HG03280 (cell line): ENCODE data around the gene GNG13.

Source experiments
- ATAC-seq: cut with Tn5 transposase; IDR thresholded peaks from one replicate; pipeline ENCODE4 v1.9.1; 2021; ENCODE audit warnings: mild to moderate bottlenecking, moderate library complexity; ENCODE audit not compliant: unreplicated experiment

GNG13 gene

DNA sequence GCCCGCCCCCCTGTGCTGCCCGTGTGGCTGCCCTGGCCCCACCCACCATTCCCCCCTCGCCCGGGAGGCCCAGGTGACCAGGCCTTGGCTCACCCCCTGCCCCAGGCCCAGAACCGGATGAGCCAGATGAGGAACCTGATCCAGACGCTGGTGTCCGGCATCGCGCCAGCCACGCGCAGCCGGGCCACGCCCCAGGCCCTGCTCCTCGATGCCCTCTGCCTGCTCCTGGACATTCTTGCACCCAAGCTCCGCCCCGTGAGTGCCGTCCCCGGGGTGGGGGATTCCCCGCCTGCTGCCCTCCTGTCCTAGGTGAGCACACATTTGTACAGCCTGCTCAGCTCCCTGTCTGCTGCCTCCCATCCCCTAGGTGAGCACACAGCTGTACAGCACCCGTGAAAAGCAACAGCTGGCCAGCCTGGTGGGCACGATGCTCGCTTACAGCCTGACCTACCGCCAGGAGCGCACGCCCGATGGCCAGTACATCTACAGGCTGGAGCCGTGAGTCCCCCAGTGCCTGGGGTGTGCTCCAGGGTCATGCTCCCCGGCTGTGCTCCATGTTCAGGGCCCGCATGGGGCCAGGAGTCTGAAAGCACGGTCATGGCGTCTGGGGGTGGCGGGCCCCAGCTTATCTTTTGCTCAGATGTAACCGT is 4.8 kb downstream of the GNG13 start:
- no peak for ATAC-seq

DNA sequence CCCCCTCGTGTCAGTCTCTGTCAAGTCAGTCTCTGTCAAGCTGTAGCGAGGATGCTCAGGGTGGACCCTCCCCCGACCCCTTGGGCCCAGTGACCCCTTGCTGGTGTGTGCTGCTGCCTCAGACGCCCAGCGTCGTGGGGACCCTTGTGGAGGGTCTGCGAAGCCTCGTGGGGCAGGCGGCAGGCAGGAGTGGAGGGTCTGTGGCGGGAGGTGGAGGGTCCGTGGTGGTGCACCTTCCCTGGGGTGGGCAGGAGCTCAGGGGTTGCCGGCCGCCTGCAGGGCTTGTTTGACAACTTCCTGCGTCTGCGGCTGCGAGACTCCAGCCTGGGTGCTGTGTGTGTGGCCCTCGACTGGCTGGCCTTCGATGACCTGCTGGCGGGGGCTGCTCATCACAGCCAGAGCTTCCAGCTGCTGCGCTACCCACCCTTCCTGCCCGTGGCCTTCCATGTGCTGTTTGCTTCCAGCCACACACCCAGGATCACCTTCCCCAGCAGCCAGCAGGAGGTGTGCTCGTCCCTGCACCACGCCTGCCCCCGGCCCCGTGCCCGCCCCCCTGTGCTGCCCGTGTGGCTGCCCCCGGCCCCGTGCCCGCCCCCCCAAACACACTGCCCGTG is 5.6 kb downstream of the GNG13 start:
- ATAC-seq: no peak

DNA sequence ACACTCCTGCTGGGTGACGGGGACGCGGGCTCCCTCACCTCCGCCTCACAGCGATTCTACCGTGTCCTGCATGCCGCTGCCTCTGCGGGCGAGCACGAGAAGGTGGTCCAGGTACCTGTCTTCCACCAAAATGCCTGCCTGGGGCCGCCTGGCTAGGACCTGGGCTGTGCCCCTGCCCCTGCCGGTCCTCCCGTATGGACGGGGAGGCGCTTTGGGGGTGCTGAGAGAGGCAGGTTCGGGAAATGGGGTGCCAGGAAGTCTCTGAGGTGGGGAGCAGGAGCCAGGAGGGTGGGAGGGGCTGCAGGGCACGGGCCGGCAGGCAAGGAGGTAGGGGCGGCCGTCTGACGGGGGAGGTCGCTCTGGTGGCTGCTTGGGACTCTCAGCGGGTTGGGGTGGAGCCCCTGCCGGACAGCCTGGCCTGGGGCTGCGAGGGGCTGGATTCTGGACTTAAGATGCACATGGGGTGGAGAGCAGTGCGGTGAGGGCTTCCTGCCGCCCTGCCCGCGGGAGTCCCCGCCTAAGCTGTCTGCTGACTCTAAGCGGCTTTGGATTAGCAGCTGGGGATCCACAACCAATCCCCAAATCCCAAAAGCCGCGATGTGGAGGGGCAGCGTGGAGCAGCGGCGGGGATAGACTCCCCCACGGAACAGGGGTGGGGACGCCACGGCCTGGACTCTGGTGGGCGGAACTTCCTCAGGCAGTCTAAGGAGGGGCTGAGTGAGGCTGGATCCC is 6.3 kb downstream of the GNG13 start:
- ATAC-seq: no peak

DNA sequence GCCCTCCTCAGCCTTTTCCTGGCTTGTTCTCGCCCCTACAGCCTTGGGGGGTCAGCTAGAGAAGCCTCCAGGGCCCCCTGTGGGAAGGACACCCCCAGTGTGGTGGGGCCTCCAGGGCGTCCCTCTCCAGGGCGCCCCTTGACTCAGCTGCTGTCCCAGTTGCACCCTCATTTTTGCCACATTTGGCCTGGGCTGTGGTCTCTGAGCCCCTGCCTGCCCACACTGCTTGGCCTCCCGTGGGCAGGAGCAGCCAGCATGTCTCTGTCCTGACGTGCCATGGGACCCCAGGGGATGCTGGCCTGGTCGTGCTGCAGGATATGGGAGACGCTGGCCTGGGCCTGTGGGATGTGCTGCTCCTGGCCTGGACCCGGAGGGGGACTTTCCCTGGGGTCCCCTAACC is 7.1 kb downstream of the GNG13 start:
- no peak for ATAC-seq

DNA sequence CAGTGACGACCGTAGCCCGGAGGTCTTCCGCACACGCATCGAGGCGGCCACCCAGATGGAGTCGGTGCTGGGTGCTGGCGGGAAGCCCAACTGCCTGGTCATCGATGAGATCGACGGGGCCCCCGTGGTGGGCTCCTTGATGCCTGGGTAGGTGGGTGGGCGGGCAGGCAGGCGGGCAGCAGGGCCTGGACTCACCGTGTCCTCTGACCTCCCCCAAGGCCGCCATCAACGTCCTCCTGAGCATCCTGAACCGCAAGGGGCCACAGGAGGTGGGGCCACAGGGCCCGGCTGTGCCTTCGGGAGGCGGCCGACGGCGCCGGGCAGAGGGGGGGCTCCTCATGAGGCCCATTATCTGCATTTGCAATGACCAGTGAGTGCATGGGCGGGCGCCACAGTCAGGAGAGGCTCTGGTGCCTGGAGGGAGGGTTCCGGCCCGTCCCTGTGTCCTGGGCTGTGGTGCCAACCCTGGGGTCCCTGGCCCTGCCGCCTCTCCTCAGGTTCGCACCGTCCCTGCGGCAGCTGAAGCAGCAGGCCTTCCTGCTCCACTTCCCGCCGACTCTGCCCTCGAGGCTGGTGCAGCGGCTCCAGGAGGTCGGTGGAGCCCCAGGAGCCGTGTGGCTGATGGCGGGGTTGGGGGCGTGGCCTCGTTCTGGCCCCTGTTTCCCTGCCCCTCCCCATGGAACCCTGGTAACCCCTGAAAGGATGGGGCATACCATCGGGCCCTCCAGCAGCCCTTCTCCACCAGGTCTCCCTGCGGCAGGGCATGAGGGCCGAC is 8.1 kb downstream of the GNG13 start:
- no peak for ATAC-seq

DNA sequence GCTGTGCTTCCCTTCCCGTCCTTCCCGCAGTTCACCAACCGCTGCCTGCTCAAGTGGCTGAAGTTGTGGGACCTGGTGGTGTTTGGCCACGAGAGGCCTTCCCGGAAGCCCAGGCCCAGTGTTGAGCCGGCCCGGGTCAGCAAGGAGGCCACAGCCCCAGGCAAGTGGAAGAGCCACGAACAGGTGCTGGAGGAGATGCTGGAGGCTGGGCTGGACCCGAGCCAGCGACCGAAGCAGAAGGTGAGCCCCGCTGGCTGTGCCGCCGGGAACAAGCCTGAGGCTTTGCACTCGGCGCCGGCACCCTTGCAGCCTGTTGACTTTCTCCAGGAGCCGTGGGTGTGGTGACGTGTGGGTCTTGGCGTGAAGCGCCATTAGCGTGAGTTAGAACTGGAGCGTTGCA is 9.4 kb downstream of the GNG13 start:
- no peak for ATAC-seq

DNA sequence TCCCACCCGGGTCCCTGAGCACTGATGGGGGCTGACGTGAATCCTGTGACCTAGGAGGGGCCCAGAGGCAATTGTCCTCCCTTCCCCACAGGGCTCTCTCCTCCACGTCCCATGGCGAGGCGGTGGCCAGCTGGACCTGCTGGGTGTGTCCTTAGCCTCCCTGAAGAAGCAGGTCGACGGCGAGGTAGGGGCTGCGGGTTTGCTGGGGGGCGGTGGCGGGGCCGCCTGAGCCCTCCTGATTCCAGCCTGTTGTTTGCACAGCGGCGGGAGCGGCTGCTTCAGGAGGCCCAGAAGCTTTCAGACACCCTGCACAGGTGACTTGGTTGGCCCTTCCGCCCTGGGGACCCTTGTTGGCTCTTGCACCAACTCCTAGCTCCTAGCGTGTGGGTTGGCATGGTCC is 10.4 kb downstream of the GNG13 start:
- no peak for ATAC-seq

DNA sequence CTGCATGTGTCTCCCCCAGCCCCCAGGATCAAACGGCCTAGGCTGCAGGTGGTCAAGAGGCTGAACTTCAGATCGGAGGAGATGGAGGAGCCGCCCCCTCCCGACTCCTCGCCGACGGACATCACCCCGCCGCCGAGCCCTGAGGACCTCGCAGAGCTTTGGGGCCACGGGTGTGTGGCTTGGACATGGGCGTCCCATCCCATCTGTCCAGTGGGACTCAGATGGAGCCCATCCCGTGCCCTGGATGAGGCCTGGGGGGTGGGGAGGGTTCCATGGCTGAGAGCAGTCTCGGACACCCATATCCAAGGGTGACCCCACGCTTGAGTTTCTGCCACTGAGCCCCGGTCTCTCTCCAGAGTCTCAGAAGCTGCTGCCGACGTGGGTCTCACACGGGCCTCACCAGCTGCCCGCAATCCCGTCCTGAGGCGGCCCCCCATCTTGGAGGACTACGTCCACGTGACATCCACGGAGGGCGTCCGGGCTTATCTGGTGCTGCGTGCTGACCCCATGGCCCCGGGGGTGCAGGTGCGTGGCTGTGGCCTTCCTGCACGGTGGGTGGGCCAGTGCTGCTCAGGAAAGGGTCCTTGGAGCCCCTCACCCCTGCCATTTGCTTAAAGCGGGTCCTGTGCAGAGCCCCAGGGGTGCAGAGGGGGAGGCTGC is 11.2 kb downstream of the GNG13 start:
- ATAC-seq: no peak

DNA sequence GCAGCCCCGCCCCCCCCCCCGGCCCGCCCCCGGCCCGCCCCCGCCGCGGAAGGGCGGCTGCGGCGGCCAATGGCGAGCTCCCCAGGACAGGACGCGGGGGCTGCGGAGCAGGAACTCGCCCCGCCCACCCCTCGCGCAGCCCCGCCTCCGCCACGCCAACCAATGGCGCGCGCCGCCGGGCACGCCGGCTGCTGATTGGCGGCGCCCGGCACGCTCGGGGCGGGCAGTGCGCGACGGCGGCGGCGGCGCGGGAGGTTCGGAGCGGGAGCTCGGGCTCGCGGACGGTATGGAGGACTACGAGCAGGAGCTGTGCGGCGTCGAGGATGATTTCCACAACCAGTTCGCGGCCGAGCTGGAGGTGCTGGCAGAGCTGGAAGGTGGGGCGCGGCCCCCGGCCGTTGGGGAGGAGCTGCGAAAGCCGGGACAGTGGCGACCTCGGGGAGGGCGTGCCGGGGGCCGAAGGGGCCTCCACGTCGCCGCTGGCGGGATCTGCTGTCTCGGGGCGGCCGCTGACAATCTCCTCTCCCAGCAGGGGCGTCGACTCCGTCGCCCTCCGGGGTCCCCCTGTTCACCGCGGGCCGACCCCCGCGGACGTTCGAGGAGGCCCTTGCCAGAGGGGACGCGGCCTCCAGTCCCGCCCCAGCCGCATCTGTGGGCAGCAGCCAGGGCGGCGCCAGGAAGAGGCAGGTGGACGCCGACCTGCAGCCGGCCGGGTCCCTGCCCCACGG is 12.0 kb downstream of the GNG13 start, which contains the start of gene CHTF18:
Gene CHTF18, plus strand, starts transcription at position 222 of the 728 bp plus-strand sequence. Its CDS starts 65 bp downstream, at position 287.
- ATAC-seq: peak; percentile 81

DNA sequence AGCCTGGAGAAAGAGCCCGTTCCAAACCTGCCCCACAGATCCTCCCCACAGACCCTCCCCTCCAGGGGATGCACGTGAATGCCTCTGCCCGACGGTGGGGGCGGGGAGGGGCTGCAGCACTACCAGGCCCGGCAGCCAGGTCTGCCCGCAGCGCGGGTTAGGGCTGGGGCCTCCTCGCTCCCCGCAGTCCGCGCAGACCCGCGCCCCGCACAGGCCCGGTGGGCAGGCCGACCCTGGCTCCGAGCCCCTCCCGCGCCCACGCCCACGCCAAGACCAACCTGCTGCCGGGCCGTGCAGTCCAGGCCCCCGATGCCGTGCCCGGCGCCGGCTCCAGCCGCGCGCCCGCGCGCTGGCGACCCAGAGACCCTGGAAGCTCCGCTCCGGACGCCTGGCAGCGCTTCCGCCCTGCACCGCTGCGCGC is 12.5 kb downstream of the GNG13 start, which contains the start of gene RPUSD1:
Gene RPUSD1, minus strand, starts transcription at position 404 of the 421 bp plus-strand sequence. CDS start 644 bp downstream, outside the sequence.
- peak; percentile 21 for ATAC-seq

DNA sequence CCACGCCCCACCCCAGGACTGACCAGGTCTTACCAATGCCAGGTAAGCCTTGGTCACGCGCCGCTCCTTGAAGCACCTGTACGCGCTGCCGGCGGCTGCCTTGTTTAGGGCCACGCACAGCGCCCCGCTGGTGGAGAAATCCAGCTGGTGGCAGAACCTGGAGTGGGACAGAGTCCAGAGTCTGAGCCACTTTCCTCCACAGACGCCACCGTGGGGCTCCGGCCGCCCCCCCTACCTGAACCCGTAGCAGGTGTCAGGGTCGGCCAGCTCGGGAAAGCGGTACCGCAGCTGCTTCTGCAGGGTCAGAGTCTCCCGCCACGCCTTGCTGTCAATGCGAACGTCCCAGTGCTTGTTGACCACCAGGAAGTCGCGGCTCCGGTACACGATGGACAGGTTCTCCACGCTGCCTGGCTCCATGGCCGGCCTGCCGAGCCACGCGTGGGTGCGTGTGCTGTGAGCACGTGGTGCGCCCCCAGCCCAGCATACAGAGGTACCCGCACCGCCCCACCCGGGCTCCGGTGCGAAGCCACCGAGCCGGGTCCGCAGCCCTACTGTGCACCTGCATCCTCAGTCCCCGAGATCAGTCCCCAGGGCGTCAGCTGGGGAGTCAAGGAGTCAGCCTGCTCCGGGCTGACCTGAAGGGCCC is 13.1 kb downstream of the GNG13 start:
- ATAC-seq: no peak

DNA sequence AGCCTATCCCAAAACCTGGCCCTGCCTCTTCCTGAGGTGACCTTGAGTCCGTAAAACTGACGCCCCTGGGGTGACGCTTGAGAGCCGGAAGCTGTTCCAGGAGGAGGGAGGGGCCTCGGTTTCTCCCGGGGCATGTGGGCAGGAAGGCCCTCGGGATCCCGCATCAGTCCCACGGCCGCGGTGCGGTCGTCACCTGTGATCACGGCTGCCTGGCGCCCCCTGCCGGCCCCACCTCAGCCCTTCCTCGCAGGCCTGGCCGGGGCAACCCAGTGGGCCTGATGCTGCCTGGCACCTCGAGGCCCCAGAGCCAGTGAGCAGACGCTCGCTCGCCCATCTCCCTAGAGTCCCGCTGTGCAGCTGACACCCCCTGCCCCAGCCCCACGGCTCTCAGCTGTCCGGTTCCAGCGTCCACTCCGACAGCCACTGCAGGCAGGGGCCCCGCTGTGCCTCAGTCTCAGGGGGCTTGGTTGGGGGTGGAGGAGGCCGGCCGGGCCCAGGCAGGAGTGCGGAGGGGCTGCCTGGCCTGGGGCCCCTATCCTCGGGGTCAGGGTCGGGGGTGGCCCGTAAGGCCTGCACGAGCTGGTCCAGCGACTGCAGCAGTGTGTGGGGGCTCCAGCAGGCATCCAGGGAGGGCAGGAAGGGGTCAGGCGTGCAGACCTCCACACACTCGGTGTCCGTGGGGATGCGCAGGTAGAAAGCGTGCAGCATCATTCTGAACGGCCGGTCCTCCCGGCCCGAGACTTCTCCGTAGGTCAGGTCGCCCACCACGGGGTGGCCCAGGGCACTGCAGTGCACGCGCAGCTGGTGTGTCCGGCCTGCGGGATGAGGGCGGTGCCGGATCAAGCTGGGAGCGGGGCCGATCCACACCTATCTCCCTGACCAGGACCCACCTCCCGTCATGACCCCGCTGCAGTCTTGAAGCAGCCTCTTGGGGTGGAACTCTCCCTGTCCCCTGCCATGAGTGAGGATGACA is 14.7 kb downstream of the GNG13 start:
- no peak for ATAC-seq

DNA sequence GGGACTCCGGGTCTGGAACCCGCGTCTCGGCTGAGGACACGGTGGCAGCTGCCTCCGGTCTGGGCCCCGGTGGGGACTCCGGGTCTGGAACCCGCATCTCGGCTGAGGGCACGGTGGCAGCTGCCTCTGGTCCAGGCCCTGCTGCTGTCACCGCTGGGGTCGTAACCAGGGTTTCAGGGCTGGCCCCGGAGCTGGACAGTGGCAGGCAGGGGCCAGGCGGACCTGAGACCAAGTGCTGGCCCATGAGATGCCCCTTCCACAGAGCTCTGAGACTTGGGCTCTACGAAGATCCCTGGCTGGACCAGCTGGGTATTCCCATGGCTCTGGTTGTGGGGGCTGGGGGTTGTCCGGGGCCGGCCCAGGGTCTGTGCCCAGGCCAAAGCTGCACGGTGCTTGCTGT is 16.1 kb downstream of the GNG13 start:
- ATAC-seq: no peak

DNA sequence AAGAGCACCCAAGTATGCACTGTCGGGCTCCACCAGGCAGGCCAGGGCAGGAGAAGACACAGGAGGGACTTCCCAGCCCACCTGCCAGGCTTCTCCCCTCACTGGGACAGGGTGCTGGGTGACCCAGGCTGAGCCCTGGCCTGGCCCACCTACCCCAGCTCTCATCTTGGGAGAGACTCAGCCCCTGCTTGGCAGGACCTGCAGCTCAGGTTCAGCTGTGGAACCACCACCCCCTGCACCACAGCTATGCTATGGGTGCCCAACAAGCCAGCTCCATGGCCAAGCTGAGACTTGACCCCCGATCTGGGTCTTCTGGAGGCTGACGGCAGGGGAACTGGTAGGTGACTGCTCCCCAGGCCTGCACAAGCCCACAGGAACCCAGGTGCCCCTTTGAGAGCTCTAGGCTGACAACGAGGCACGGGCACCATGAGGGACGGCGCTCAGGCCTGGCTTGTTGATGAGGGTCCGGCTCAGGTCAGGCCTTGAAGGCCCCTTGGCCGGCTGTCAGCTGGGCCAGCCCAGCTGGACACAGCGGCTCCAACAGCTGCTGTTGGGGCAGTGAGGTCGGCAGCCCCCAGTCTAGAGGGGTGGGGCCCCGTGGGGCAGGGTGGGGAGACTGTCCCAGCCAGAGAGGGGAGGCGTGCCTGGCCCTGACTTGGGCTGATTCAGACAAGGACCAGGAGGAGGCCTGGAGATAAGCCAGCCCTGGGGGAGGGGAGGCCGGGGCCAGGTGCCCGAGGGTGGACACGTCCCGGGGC is 17.0 kb downstream of the GNG13 start:
- no peak for ATAC-seq

DNA sequence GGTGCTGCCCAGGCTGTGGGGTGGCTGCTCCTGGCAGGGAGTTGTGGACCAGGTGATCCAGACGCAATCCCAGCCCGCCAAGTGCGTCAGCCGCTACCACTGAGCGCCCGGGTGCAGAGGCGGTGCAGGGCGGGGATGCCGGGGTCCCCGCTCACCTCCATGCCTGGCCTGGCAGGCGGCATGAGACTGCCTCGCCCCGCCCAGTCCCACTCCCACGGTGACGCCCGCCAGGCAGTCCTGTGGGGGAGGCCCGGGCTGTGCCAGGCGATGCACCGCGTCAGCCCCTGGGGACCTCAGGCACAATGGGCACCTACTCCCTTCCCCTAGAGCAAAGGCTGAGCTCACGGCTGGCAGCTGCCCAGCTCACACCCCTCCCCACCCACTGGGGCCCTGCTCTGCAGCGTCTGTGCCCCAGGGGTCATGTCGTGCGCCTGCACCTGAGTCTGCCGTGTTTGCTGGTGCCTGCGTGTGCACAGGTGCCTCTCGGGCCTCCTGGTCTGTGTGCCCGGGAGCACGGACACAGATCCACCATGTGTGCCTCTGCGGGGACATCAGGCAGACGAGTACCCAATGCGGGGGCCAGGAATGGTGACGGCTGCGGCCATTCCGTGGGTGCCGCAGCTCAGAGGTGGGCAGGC is 17.6 kb downstream of the GNG13 start:
- no peak for ATAC-seq

DNA sequence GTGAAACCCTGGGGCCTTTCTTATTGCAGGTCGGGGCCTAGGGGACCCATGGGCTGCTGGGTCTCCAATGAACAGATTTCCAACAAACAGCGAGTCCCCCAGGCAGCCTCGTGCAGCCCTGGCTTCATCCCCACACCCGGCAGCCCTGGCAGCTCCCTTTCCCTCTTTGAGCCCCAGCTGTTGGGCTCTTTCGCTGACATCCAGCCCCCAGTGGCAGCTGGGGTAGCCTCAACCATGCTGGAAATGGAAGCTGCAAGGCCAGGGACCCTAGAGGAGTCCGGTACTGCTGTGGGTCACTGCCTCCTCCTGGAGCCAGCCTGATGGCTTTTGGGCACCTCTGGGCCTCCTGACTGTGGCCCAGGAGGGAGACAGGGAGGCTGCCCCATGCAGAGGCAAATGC is 18.3 kb downstream of the GNG13 start:
- no peak for ATAC-seq

DNA sequence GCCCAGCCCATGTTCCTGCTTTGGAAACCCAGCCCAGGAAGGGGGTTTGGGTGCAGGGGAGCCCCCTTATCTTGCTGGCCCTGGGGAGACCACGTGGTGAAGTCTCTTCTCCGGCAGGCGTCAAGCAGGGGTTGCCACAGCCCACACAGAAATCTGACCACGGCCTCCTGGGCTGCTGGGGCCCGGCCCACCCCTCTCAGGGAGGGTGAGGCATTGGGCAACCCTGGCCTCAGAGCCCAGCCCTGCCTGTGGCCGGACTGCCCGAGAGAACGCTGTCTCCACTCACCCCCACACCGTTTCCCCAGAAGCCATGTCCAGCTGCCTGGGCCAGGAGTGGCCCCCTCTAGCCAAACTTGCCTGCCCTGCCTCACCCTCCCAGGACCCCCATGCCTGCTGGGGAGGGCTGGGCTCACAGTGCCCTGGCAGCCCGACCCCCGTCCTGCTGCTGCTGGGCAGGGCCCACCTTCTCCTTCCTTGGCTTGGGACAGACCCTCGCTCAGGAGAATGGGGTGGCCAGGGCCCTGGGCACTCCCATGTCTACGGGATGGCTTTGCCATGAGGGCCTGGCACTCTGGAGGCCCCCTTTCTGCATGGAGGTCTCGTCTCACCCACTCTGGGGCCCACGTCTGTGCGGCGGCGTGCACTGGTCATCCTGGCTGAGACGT is 19.1 kb downstream of the GNG13 start:
- no peak for ATAC-seq
